Parathyroid adenoma (tissue), 2 donors: ENCODE results near the gene CKB.

Experiments
- H2AFZ ChIP-seq: fragments of 300-600 bp; sonication (generic); one replicate; pipeline ENCODE4 v1.7.0; 2017; ENCODE audit warnings: antibody characterized with exemption, mild to moderate bottlenecking
- H3K27ac ChIP-seq: fragments of 300-600 bp; sonication (generic); one replicate; pipeline ENCODE4 v1.7.0; 2017
- H3K27me3 ChIP-seq: fragments of 300-600 bp; sonication (generic); one replicate; pipeline ENCODE4 v1.7.0; 2017; ENCODE audit warnings: low read length; ENCODE audit not compliant: control insufficient read depth, insufficient read depth
- H3K36me3 ChIP-seq: fragments of 300-600 bp; sonication (generic); one replicate; pipeline ENCODE4 v1.7.0; 2017; ENCODE audit warnings: low read length; ENCODE audit not compliant: control insufficient read depth, insufficient read depth
- H3K4me1 ChIP-seq: fragments of 300-600 bp; sonication (generic); one replicate; pipeline ENCODE4 v1.7.0; 2017; ENCODE audit warnings: control low read depth
- H3K4me2 ChIP-seq: fragments of 300-600 bp; sonication (generic); one replicate; pipeline ENCODE4 v1.7.0; 2017; ENCODE audit warnings: low read length
- H3K4me3 ChIP-seq: fragments of 300-600 bp; sonication (generic); one replicate; pipeline ENCODE4 v1.7.0; 2017; ENCODE audit warnings: low read depth, low read length
- H3K79me2 ChIP-seq: fragments of 300-600 bp; sonication (generic); one replicate; pipeline ENCODE4 v1.7.0; 2017; ENCODE audit warnings: control low read depth
- H3K9ac ChIP-seq: fragments of 300-600 bp; sonication (generic); one replicate; pipeline ENCODE4 v1.7.0; 2017; ENCODE audit warnings: mild to moderate bottlenecking
- H3K9me3 ChIP-seq: fragments of 300-600 bp; sonication (generic); one replicate; pipeline ENCODE4 v1.7.0; 2017; ENCODE audit warnings: low read length; ENCODE audit not compliant: control insufficient read depth
- TF ChIP-seq, protein P1 (sequence below): fragments of 300-600 bp; sonication (generic); IDR thresholded peaks from one replicate; pipeline ENCODE4 v1.7.0; 2017; ENCODE audit warnings: antibody characterized with exemption, mild to moderate bottlenecking
- donor health status: primary hyperparathyroidism.

Gene CKB

DNA sequence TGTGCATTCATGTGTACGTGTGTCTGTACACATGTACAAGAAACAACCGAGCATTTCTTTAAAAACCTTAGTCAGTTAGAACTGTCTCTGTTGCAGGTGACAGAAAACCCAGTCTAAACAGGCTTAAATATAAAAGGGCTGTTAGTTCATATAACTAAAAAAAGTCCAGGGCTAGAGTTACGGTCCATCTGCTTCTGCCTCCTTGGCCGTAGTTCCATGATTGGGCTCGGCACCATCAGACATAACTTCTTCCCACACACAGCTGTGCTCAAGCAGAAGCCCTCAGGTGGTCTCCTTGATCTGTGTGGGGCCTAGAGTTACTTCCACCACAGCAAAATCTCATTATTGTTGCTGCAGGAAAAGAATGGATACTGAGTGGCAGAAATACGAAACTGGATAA, 34.6 kb downstream of the CKB start:
- Histone ChIP-seq H3K27ac (no peak overlapping the region), H3K4me3 (no peak overlapping the region), H3K9ac (no peak overlapping the region), H3K79me2 (no peaks in the 10 kb centered on the region), H3K4me2 (no peak overlapping the region), H3K36me3 (no peaks in the 10 kb centered on the region), H3K27me3 (no peaks in the 10 kb centered on the region), H3K4me1 (no peaks in the 10 kb centered on the region), H2AFZ (no peak overlapping the region), H3K9me3 (no peaks in the 10 kb centered on the region)
- TF ChIP-seq, protein P1, sequence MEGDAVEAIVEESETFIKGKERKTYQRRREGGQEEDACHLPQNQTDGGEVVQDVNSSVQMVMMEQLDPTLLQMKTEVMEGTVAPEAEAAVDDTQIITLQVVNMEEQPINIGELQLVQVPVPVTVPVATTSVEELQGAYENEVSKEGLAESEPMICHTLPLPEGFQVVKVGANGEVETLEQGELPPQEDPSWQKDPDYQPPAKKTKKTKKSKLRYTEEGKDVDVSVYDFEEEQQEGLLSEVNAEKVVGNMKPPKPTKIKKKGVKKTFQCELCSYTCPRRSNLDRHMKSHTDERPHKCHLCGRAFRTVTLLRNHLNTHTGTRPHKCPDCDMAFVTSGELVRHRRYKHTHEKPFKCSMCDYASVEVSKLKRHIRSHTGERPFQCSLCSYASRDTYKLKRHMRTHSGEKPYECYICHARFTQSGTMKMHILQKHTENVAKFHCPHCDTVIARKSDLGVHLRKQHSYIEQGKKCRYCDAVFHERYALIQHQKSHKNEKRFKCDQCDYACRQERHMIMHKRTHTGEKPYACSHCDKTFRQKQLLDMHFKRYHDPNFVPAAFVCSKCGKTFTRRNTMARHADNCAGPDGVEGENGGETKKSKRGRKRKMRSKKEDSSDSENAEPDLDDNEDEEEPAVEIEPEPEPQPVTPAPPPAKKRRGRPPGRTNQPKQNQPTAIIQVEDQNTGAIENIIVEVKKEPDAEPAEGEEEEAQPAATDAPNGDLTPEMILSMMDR: no peak

DNA sequence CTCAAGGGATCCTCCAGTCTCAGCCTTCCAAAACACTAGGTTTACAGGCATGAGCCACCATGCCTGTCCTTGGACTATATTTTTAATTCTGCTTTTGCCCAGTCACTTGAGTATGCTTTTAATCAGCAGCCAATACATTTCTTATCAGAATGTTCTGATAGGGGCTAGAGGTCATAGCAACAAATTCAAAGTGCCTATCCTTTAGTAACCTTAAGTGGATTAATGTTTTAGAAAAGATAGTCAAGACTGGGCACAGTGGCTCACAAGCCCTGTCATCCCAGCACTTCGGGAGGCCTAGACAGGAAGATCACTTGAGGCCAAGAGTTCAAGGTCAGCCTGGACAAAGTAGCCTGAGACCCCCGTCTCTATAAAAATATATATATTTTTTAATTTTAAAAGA, 37.1 kb downstream of the CKB start:
- no peaks in the 10 kb centered on the region for H3K36me3 ChIP-seq
- no peak overlapping the region for H3K9ac ChIP-seq
- H2AFZ ChIP-seq: no peak overlapping the region
- TF ChIP-seq, protein P1: no peak
- H3K79me2 ChIP-seq: no peaks in the 10 kb centered on the region
- H3K9me3 ChIP-seq: no peaks in the 10 kb centered on the region
- no peak overlapping the region for H3K4me3 ChIP-seq
- H3K4me1 ChIP-seq: no peaks in the 10 kb centered on the region
- no peak overlapping the region for H3K4me2 ChIP-seq
- H3K27me3 ChIP-seq: no peaks in the 10 kb centered on the region
- H3K27ac ChIP-seq: no peak overlapping the region

- Histone ChIP-seq H3K4me1 (no peaks in the 10 kb centered on the region), H3K4me3 (no peak overlapping the region), H3K4me2 (no peak overlapping the region), H3K27ac (no peak overlapping the region), H3K79me2 (no peaks in the 10 kb centered on the region), H3K9ac (no peak overlapping the region), H2AFZ (no peak overlapping the region), H3K36me3 (no peaks in the 10 kb centered on the region), H3K9me3 (no peaks in the 10 kb centered on the region), H3K27me3 (no peaks in the 10 kb centered on the region)
- TF ChIP-seq, protein P1: no peak
Observed at GRCh38 chr14:103483600-103483999, 39.0 kb downstream of the CKB start.

GRCh38 chr14:103480595-103480994, 42.0 kb downstream of the CKB start:
- Histone ChIP-seq H3K4me2 (no peak overlapping the region), H3K9ac (no peak overlapping the region), H3K27ac (no peak overlapping the region), H3K79me2 (peaks cover 2% of the 10 kb centered on the region), H3K4me3 (no peak overlapping the region), H3K9me3 (no peaks in the 10 kb centered on the region), H2AFZ (no peak overlapping the region), H3K36me3 (no peaks in the 10 kb centered on the region), H3K27me3 (no peaks in the 10 kb centered on the region), H3K4me1 (no peaks in the 10 kb centered on the region)
- TF ChIP-seq, protein P1: no peak

- Histone ChIP-seq H3K9me3 (no peaks in the 10 kb centered on the region), H2AFZ (no peak overlapping the region), H3K36me3 (no peaks in the 10 kb centered on the region), H3K4me3 (no peak overlapping the region), H3K4me1 (no peaks in the 10 kb centered on the region), H3K27me3 (no peaks in the 10 kb centered on the region), H3K9ac (no peak overlapping the region), H3K27ac (no peak overlapping the region), H3K79me2 (peaks cover 2% of the 10 kb centered on the region), H3K4me2 (no peak overlapping the region)
- TF ChIP-seq, protein P1: no peak
Observed at GRCh38 chr14:103476631-103477030, 46.0 kb downstream of the CKB start.
